KBM-7 (cell line): ENCODE data around the gene PMPCA.
A peak's percentile ranks its signal among the peaks of the same experiment; 100 is the strongest.

Experiments used
- DNase-seq: peaks from one replicate; pipeline ENCODE4 v3.0.0-alpha.2; 2015
- in situ Hi-C: fragments of 300-500 bp; cut with MboI; formaldehyde crosslinking; loops from 2 replicates; pipeline ENCODE4 v1.14.3; 2020; ENCODE audit warnings: low sequenced_read_pairs, low pct_unique_long_range_greater_than_20kb, mixed read lengths

The PMPCA gene

DNA sequence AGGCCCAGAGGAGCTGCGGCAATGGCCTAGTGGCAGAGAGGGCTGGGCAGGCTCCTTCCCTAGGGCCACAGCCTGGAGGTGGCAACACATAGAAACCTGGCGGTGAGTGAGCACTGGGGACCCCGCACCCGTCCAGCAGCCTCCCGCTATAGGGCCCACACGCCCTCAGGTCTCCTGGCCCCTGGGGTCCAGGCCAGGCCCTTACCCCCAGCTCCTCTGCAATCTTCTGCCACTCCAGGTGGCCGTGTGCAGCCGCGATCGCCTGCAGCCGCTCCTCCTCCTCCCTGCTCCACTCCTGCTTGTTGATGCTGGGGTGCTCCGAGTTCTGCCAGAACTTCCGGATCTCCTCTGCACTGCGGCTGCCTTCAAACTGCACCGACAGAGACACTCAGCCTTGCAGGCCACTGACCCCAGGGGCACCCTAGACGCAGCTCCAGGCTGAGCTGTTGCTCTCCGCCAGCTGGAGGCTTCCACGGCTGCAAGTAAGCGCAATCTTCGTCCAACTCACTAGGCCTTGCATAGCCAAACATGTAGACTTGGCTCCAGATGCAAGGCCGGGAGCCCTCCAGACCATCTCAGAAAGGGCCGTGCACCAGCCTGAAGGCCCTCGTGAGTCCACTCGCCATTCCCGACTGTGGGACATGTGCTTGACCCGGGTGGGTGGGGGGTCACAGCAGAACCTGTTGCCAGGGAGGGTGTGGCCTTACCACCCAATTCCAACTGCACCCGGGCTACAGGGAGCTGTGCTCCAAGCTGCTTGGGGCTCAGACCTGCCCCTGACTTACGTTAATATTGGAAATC is 18.5 kb upstream of the PMPCA start:
- in situ Hi-C loops: no loop called here
- no peak for DNase-seq

- no peak for DNase-seq
- in situ Hi-C loops: no loop called here
These were observed 17.7 kb upstream of the PMPCA start for GRCh38 chr9:136392538-136393449.

DNA sequence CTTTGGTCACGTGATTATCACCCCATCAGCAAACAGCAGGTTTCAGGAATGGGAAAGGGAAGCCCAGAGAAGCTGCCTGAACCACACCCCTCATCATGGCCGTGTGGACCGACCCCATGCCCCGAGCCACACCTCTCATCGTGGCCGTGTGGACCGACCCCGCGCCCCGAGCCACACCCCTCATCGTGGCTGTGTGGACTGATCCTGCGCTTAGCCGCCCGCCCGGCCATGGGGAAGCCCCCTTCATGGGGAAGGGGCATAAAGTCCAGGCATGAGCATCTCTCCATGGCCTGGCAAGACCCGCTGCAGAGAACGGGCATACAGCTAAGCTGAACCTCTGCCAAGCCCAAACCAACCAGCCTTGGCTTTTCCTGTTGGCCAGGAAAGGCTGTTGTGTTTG is 16.9 kb upstream of the PMPCA start:
- DNase-seq: no peak
- in situ Hi-C loops: no loop called here

GRCh38 chr9:136394312-136395019 is 16.0 kb upstream of the PMPCA start:
- no peak for DNase-seq
- in situ Hi-C loops: no loop called here

GRCh38 chr9:136395020-136395340 is 15.5 kb upstream of the PMPCA start:
- no peak for DNase-seq
- in situ Hi-C loops: no loop called here

GRCh38 chr9:136395345-136396218 is 14.9 kb upstream of the PMPCA start:
- in situ Hi-C loops: no loop called here
- DNase-seq: no peak

- in situ Hi-C loops: no loop called here
- no peak for DNase-seq
These were observed 14.3 kb upstream of the PMPCA start for GRCh38 chr9:136396219-136396515.

GRCh38 chr9:136397643-136398042 is 12.8 kb upstream of the PMPCA start:
- in situ Hi-C loops: no loop called here
- no peak for DNase-seq

- in situ Hi-C loops: no loop called here
- no peak for DNase-seq
These were observed 12.2 kb upstream of the PMPCA start for GRCh38 chr9:136398286-136398685.

DNA sequence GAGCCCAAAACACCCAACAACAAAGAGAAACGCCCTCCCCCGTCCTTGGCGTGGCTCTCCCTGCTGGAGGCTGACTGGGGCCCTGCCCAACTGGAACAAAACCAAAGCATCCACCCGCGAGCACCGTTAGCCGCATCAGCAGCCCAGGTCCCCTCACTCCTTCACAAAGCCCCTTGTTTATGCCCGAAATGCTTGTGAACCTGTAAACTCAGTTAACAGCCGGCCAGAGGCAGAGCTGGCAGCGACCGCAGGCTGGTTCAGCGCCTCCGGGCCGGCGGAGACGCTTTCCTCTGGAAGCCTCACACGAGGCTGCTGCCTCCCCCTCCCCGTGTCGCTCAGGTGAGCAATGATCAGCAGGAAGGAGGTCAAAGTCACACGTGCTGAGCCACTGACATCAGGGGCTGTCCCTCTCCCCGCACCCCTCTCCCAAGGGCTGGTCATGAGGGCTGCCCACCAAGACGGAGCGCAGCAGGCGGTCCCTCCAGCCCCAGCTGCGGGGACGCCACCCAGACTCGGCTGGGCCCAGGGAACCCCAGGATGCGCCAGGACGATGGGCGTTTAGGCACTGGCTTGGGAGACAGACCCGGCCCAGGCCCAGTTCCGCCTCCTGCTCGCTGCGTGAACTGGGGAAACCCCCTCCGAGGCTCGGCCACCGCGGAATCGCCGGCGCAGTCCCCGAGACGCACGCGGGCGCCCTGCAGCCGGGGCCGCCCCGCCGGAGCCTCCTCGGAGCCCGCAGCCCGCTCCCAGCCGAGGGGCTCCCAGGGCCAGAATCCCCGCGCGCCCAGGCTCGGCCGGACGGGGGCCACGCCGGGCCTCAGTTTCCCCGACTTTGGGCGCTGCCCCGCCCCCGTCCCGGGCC is 11.1 kb upstream of the PMPCA start:
- peak; percentile 30 for DNase-seq
- in situ Hi-C loops: no loop called here

DNA sequence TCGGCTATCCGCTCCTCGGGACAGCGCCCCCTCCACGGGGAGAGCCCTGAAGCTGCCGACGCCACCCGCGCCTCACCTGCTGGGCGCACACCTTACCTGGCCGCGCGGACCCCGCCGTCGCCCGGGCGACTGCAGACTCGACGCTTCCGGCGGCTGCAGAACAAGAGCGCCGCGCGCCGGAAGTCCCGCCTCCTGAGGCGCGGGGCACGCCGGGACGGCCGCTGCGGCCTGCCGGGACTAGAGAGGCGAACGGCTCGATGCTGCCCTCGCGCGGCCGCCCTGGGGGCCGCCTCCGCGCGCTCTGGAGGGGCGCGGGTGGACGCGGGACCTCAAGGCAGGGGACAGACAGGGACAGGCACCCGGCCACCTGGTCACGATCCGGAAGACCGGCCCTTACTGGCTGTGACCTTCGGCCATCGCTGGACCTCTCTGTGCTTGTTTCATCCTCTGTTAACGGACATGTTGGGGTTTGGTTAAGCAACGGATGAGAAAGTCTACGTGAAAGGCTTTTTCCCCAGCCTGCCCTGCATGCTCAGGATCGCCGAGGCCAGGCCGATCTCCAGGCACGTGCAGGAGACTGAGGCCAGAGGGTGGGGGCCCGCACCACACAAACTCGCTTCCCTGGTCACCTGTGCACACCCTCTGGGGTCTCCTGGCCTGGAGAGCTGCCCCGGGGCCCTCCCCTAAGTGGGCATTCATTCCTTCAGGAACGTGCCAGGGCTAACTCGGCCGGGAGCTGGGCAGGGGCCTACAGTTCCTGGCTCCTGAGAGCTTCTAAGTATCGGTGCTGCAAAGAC is 10.2 kb upstream of the PMPCA start, which contains the start of gene SNAPC4:
TSS of gene SNAPC4 (minus strand) at position 133 of the 797 bp plus-strand sequence. CDS start 1,742 bp downstream, outside the sequence.
- in situ Hi-C loops: no loop called here
- peak; percentile 88 for DNase-seq

- in situ Hi-C loops: no loop called here
These were observed 9.1 kb upstream of the PMPCA start for GRCh38 chr9:136401173-136401922.

GRCh38 chr9:136402067-136402466 is 8.4 kb upstream of the PMPCA start:
- no peak for DNase-seq
- in situ Hi-C loops: no loop called here

More at GRCh38 chr9:136401173-136401922, 9.1 kb upstream of the PMPCA start:
- no peak for DNase-seq

DNA sequence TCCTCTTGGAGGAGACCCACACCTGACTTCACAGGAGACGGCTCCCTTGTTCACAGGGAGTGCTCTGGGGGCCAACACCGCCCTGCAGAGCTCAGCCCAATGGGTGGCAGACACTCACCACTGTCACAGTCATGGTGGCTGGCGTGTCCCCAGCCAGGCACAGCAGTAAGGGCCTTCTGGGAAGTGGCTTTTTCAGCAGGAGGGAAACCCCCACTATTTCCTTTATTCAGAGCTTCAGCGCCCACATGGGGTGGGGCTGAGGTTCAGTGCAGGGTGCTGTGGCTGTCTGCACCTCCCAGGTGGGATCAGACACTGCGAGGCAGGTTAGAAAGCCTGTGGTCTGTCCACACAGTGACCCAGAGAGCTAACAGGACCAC is 6.9 kb upstream of the PMPCA start:
- in situ Hi-C loops: no loop called here
- DNase-seq: no peak

GRCh38 chr9:136403915-136404800 is 6.3 kb upstream of the PMPCA start:
- in situ Hi-C loops: no loop called here
- no peak for DNase-seq

- no peak for DNase-seq
These were observed 5.7 kb upstream of the PMPCA start for GRCh38 chr9:136404801-136405136.

More at GRCh38 chr9:136404801-136405136, 5.7 kb upstream of the PMPCA start:
- in situ Hi-C loops: no loop called here
